ENCODE data around the gene TMC1. TPM values are rescaled to one million over a fixed set of nuclear protein-coding genes. Genes with fewer than 3 reads are reported as not detected.

The TMC1 gene
- total RNA-seq, 4 donors from 2014 or later = 0.30 to 2.3 (median 0.44) TPM; not detected in 1

GRCh38 chr9:72751541-72751940 lies 230.1 kb downstream of the TMC1 start:
- Histone ChIP-seq H3K27me3 (no peaks in the 10 kb centered on the region), H3K9me3 (no peaks in the 10 kb centered on the region), H3K27ac (no peak overlapping the region), H3K36me3 (no peaks in the 10 kb centered on the region), H3K4me1 (no peaks in the 10 kb centered on the region), H3K4me3 (no peak overlapping the region)
- TF ChIP-seq POLR2A (IDR thresholded peaks at IDR 0.05) (no peak), CTCF (IDR thresholded peaks at IDR 0.05) (no peak), EP300 (IDR thresholded peaks at IDR 0.05) (no peak)
- WGBS, 2 donors = 27 to 54% methylated on average over 1 of the region's 1 CpG
- DNase-seq (ENCODE audit: low spot score in 2 of 2) = no peak

- no peaks in the 10 kb centered on the region for H3K4me1 ChIP-seq
- 47 to 60% methylated on average over 8 of the region's 8 CpGs for whole genome bisulfite sequencing, 2 donors
- no peak for DNase-seq (ENCODE audit: low spot score in 2 of 2)
These were observed 232.0 kb downstream of the TMC1 start for GRCh38 chr9:72753266-72753893.

GRCh38 chr9:72755836-72756235 lies 234.4 kb downstream of the TMC1 start:
- no peak for TF ChIP-seq POLR2A (IDR thresholded peaks at IDR 0.05)
- no peak for TF ChIP-seq CTCF (IDR thresholded peaks at IDR 0.05)
- Histone ChIP-seq H3K9me3 (no peaks in the 10 kb centered on the region), H3K4me3 (no peak overlapping the region), H3K27me3 (no peaks in the 10 kb centered on the region), H3K4me1 (no peaks in the 10 kb centered on the region), H3K36me3 (no peaks in the 10 kb centered on the region), H3K27ac (no peak overlapping the region)
- DNase-seq (ENCODE audit: low spot score in 2 of 2) = no peak
- WGBS, 2 donors = 86 to 90% methylated on average over 2 of the region's 2 CpGs

More at GRCh38 chr9:72753266-72753893, 232.0 kb downstream of the TMC1 start:
- H3K9me3 ChIP-seq = no peaks in the 10 kb centered on the region
- H3K27ac ChIP-seq = no peak overlapping the region
- H3K4me3 ChIP-seq = no peak overlapping the region
- H3K27me3 ChIP-seq = no peaks in the 10 kb centered on the region
- TF ChIP-seq EP300 (IDR thresholded peaks at IDR 0.05) (no peak), POLR2A (IDR thresholded peaks at IDR 0.05) (no peak), CTCF (IDR thresholded peaks at IDR 0.05) (peak; percentile 24 to 55 (median 51))
- no peaks in the 10 kb centered on the region for H3K36me3 ChIP-seq

- no peak for TF ChIP-seq EP300 (IDR thresholded peaks at IDR 0.05)
- TF ChIP-seq POLR2A (IDR thresholded peaks at IDR 0.05) = no peak
- TF ChIP-seq CTCF (IDR thresholded peaks at IDR 0.05) = no peak
- no peaks in the 10 kb centered on the region for H3K27me3 ChIP-seq
- no peak for DNase-seq (ENCODE audit: low spot score in 2 of 2)
- no peak overlapping the region for H3K27ac ChIP-seq
- H3K36me3 ChIP-seq = no peaks in the 10 kb centered on the region
- H3K4me1 ChIP-seq = no peaks in the 10 kb centered on the region
- H3K4me3 ChIP-seq = no peak overlapping the region
- 91 to 94% methylated on average over 4 of the region's 4 CpGs for WGBS, 2 donors
- H3K9me3 ChIP-seq = no peaks in the 10 kb centered on the region
These were observed 237.5 kb downstream of the TMC1 start for GRCh38 chr9:72758944-72759343.

GRCh38 chr9:72763022-72763421 lies 241.6 kb downstream of the TMC1 start:
- no peak for TF ChIP-seq POLR2A (IDR thresholded peaks at IDR 0.05)
- TF ChIP-seq CTCF (IDR thresholded peaks at IDR 0.05) = no peak
- TF ChIP-seq EP300 (IDR thresholded peaks at IDR 0.05) = no peak
- H3K27me3 ChIP-seq = no peaks in the 10 kb centered on the region
- H3K27ac ChIP-seq = no peak overlapping the region
- 90% methylated on average over 2 of the region's 2 CpGs for WGBS, 2 donors
- DNase-seq (ENCODE audit: low spot score in 2 of 2) = no peak
- H3K4me1 ChIP-seq = no peaks in the 10 kb centered on the region
- H3K4me3 ChIP-seq = no peak overlapping the region
- H3K9me3 ChIP-seq = no peaks in the 10 kb centered on the region
- H3K36me3 ChIP-seq = no peaks in the 10 kb centered on the region

All from tibial nerve (tissue), 4 donors.